HG02678 (cell line): ENCODE results near the gene VRK2.
"Not testable (repeated sequence)": the region's sequence is repeated elsewhere in the genome, so short reads cannot be mapped to it uniquely, and the experiment has no call there.

Source experiments
- ATAC-seq: cut with Tn5 transposase; IDR thresholded peaks from one replicate; pipeline ENCODE4 v1.9.1; 2021; ENCODE audit warnings: mild to moderate bottlenecking, moderate library complexity; ENCODE audit not compliant: unreplicated experiment

VRK2 gene

GRCh38 chr2:58156780-58157179 lies 110.2 kb downstream of the VRK2 start:
- ATAC-seq, result no peak

GRCh38 chr2:58157754-58158153 lies 111.1 kb downstream of the VRK2 start:
- ATAC-seq, result no peak

- no peak for ATAC-seq
Observed at GRCh38 chr2:58158481-58158880, 111.9 kb downstream of the VRK2 start.

- ATAC-seq, result no peak
Observed at GRCh38 chr2:58163913-58164312, 117.3 kb downstream of the VRK2 start.

GRCh38 chr2:58168130-58168529 lies 121.5 kb downstream of the VRK2 start:
- not testable (repeated sequence) for ATAC-seq

- ATAC-seq, result not testable (repeated sequence)
Observed at GRCh38 chr2:58169845-58170244, 123.2 kb downstream of the VRK2 start.

- not testable (repeated sequence) for ATAC-seq
Observed at GRCh38 chr2:58170334-58170933, 123.8 kb downstream of the VRK2 start.

- not testable (repeated sequence) for ATAC-seq
Observed at GRCh38 chr2:58171831-58172230, 125.2 kb downstream of the VRK2 start.

GRCh38 chr2:58177187-58177586 lies 130.6 kb downstream of the VRK2 start:
- ATAC-seq, result not testable (repeated sequence)

GRCh38 chr2:58180175-58180574 lies 133.6 kb downstream of the VRK2 start:
- not testable (repeated sequence) for ATAC-seq

- ATAC-seq, result no peak
Observed at GRCh38 chr2:58180635-58181034, 134.0 kb downstream of the VRK2 start.

- ATAC-seq, result no peak
Observed at GRCh38 chr2:58182527-58182926, 135.9 kb downstream of the VRK2 start.

- no peak for ATAC-seq
Observed at GRCh38 chr2:58186501-58186900, 139.9 kb downstream of the VRK2 start.

- not testable (repeated sequence) for ATAC-seq
Observed at GRCh38 chr2:58187022-58187421, 140.4 kb downstream of the VRK2 start.

GRCh38 chr2:58194458-58194857 lies 147.9 kb downstream of the VRK2 start:
- ATAC-seq, result no peak

- no peak for ATAC-seq
Observed at GRCh38 chr2:58195662-58196061, 149.1 kb downstream of the VRK2 start.

- no peak for ATAC-seq
Observed at GRCh38 chr2:58197894-58198293, 151.3 kb downstream of the VRK2 start.

- ATAC-seq, result no peak
Observed at GRCh38 chr2:58202404-58202803, 155.8 kb downstream of the VRK2 start.

- no peak for ATAC-seq
Observed at GRCh38 chr2:58203018-58203417, 156.4 kb downstream of the VRK2 start.

- no peak for ATAC-seq
Observed at GRCh38 chr2:58204195-58204959, 157.8 kb downstream of the VRK2 start.

GRCh38 chr2:58206785-58207184 lies 160.2 kb downstream of the VRK2 start:
- no peak for ATAC-seq

GRCh38 chr2:58207189-58207588 lies 160.6 kb downstream of the VRK2 start:
- ATAC-seq, result no peak
